Left lung (tissue), 10 donors: ENCODE data around the gene FRMD4A. TPM values are rescaled to one million over a fixed set of nuclear protein-coding genes. Genes with fewer than 3 reads are reported as not detected.

Experiments used
- ATAC-seq: fragments of 200-7000 bp; cut with Tn5 transposase; one replicate; pipeline ENCODE4 v1.9.1; 2020; ENCODE audit warnings: moderate library complexity
- DNase-seq, 4 donors: peaks; one replicate each; pipeline ENCODE4 v3.0.0-alpha.2; 2013 to 2020
- H3K27ac ChIP-seq, 2 donors: fragments of 200-600 bp; sonication (generic) in 1 of 2; one replicate each; pipeline versions ENCODE4 v1.5.0 to v1.8.0; 2020 to 2021
- H3K27me3 ChIP-seq, 2 donors: fragments of 200-600 bp; sonication (generic) in 1 of 2; one replicate each; pipeline versions ENCODE4 v1.5.0 to v1.8.0; 2020 to 2021
- H3K36me3 ChIP-seq, 2 donors: fragments of 200-600 bp; sonication (generic) in 1 of 2; one replicate each; pipeline versions ENCODE4 v1.5.0 to v1.8.0; 2020 to 2021
- H3K4me1 ChIP-seq, 2 donors: fragments of 200-600 bp; one replicate each; pipeline ENCODE4 v1.8.0; 2021
- H3K4me3 ChIP-seq, 2 donors: fragments of 200-600 bp; sonication (generic) in 1 of 2; one replicate each; pipeline versions ENCODE4 v1.5.0 to v1.8.0; 2020 to 2021; ENCODE audit warnings: mild to moderate bottlenecking in 1 of 2
- H3K9me3 ChIP-seq, 2 donors: fragments of 200-600 bp; sonication (generic) in 1 of 2; one replicate each; pipeline versions ENCODE4 v1.5.0 to v1.8.0; 2020 to 2021
- intact Hi-C, 2 donors: fragments of 100-400 bp; cut with DNase I; formaldehyde crosslinking; loops; one replicate each; pipeline versions ENCODE4 v1.11.2 to v1.14.2; 2022
- polyA plus RNA-seq, 6 donors: library from polyadenylated mRNA; unstranded; fragments of 120-200 nt; gene quantifications; one replicate each; pipeline ENCODE4 v1.2.1, GENCODE V29; 2013; ENCODE audit not compliant: insufficient read length in 6 of 6
- total RNA-seq, 2 donors: library from RNA; stranded (reverse); fragmentation: NEBNext Ultra II Directional; extraction: Animal tissue kit (Norgen Biotek cat#: 25700); gene quantifications; one replicate each; pipeline ENCODE4 v1.2.1, GENCODE V29; 2021
- TF ChIP-seq, protein P1 (sequence below), 2 donors: fragments of 200-600 bp; sonication (generic) in 1 of 2; IDR thresholded peaks; one replicate each; pipeline versions ENCODE4 v1.5.0 to v1.8.0; 2021; ENCODE audit warnings: antibody characterized with exemption in 2 of 2
- donor health status: DM: no; HTN: yes; CAD: no.
- donor health status: DM: no; HTN: no; CAD: no.

The FRMD4A gene
- total and polyA plus RNA-seq, 8 donors, result 33.9 to 62.8 (median 57.0) TPM

DNA sequence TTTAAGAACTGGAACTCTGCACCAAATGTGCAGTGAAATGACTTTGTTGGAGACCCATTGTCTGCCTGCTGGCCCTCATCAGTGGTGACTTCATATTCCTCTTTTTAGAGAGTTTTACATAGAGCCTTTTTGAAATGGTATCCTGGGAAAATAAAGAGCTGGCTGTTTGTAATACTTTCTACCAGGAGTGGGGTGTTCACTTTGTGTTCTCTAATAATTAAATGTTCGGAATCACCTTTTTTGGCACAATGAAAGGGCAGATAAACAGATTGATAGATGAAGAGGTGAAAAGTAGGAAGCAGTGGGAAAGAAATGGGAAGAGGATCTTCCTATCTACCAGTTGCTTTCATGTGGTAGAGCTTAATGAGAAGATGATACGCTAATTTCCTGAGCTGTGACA, 688.4 kb downstream of the FRMD4A start:
- H3K27me3 ChIP-seq, result no peaks in the 10 kb centered on the region
- H3K4me3 ChIP-seq, result no peak overlapping the region
- peaks cover 0 to 77% of the 10 kb centered on the region in 2 donors for H3K36me3 ChIP-seq
- no peak for DNase-seq
- no peak for ATAC-seq
- intact Hi-C loops, result no loop called here
- H3K9me3 ChIP-seq, result peaks cover 0 to 16% of the 10 kb centered on the region in 2 donors
- TF ChIP-seq, protein P1, sequence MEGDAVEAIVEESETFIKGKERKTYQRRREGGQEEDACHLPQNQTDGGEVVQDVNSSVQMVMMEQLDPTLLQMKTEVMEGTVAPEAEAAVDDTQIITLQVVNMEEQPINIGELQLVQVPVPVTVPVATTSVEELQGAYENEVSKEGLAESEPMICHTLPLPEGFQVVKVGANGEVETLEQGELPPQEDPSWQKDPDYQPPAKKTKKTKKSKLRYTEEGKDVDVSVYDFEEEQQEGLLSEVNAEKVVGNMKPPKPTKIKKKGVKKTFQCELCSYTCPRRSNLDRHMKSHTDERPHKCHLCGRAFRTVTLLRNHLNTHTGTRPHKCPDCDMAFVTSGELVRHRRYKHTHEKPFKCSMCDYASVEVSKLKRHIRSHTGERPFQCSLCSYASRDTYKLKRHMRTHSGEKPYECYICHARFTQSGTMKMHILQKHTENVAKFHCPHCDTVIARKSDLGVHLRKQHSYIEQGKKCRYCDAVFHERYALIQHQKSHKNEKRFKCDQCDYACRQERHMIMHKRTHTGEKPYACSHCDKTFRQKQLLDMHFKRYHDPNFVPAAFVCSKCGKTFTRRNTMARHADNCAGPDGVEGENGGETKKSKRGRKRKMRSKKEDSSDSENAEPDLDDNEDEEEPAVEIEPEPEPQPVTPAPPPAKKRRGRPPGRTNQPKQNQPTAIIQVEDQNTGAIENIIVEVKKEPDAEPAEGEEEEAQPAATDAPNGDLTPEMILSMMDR (IDR thresholded peaks at IDR 0.05), result no peak
- no peak overlapping the region for H3K27ac ChIP-seq
- no peaks in the 10 kb centered on the region for H3K4me1 ChIP-seq

DNA sequence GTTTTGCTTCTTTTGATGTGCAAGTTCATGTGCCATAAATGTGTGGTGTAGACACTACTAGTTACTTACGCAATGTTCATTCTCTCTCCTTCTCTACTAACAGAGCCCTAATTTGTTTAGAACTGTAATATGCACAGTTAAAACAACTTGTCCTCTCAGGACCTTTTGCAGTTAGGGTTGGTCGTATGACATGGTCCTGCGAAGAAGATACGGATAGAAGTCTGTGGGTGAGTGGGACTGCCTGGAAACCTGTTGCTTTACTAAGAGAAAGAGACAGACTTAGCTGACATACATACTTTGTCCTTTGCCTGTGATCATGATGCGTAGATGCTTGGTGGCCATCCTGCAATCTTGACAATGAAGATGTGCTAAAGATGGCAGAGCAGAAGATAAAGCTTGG, 692.8 kb downstream of the FRMD4A start:
- no peak overlapping the region for H3K4me3 ChIP-seq
- peaks cover 0 to 15% of the 10 kb centered on the region in 2 donors for H3K9me3 ChIP-seq
- ATAC-seq, result no peak
- peaks cover 0 to 60% of the 10 kb centered on the region in 2 donors for H3K36me3 ChIP-seq
- H3K27ac ChIP-seq, result no peak overlapping the region
- H3K27me3 ChIP-seq, result no peaks in the 10 kb centered on the region
- TF ChIP-seq, protein P1 (IDR thresholded peaks at IDR 0.05), result no peak
- DNase-seq, result no peak
- intact Hi-C loops, result no loop called here
- no peaks in the 10 kb centered on the region for H3K4me1 ChIP-seq

DNA sequence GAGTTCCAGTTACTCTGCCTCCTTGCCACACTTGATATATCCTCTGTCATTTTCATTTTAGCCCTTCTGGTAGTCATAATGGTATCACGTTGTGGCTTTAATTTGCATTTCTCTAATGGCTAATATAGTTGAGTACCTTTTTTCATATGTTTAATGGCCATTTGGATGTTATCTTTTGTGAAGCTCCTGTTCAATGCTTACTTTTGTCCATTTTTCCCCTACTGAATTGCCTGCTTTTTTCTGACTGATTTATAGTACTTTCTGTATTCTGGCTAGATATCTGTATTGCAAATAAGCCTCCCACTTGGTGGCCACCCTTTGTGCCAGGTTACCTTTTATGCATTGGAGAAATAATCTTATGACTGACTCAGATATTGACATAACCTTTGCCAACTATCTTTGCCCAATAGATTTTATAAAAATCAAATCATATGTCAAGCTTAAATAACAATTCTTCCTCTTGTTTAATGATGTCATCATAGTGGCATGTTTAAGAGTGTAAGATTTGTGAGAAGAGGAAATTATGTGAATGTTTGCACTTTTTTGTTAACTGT, 693.3 kb downstream of the FRMD4A start:
- TF ChIP-seq, protein P1 (IDR thresholded peaks at IDR 0.05), result no peak
- Histone ChIP-seq H3K4me3 (no peak overlapping the region), H3K36me3 (peaks cover 0 to 55% of the 10 kb centered on the region in 2 donors), H3K4me1 (no peaks in the 10 kb centered on the region), H3K27ac (no peak overlapping the region), H3K9me3 (peaks cover 0 to 10% of the 10 kb centered on the region in 2 donors), H3K27me3 (no peaks in the 10 kb centered on the region)
- DNase-seq (no peak), ATAC-seq (no peak)
- intact Hi-C loops, result no loop called here

GRCh38 chr10:13636776-13637175, 693.9 kb downstream of the FRMD4A start:
- Histone ChIP-seq H3K9me3 (peaks cover 0 to 4% of the 10 kb centered on the region in 2 donors), H3K4me1 (no peaks in the 10 kb centered on the region), H3K36me3 (peaks cover 0 to 49% of the 10 kb centered on the region in 2 donors), H3K27me3 (no peaks in the 10 kb centered on the region), H3K27ac (no peak overlapping the region), H3K4me3 (no peak overlapping the region)
- ATAC-seq (no peak), DNase-seq (no peak)
- intact Hi-C loops, result no loop called here
- TF ChIP-seq, protein P1 (IDR thresholded peaks at IDR 0.05), result no peak

DNA sequence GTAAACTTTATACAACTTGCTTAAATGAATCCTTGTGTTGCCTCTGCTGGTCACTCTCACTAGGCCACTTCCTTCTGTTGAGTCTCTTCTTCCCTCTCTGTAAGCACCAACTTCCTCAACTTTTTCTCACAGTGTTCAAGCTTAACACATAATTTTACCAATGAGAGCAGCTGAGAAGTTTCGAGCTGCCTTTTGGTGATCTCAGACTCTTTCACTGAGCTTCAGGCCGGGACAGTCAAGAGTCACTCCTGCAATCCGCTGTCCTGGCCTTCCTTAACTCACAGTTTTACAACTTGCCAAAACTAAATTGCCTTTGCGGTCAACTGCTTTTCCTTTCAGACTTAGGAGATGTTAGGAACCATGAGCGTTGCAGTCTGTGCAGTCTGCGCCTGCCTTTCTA, 696.5 kb downstream of the FRMD4A start:
- peak overlapping the region in 1 of 2 donors; percentile 47 for H3K27ac ChIP-seq
- intact Hi-C loops, result no loop called here
- H3K27me3 ChIP-seq, result no peaks in the 10 kb centered on the region
- ATAC-seq, result peak; percentile 18
- no peak for DNase-seq
- H3K36me3 ChIP-seq, result peaks cover 0 to 49% of the 10 kb centered on the region in 2 donors
- no peak overlapping the region for H3K4me3 ChIP-seq
- TF ChIP-seq, protein P1 (IDR thresholded peaks at IDR 0.05), result no peak
- H3K9me3 ChIP-seq, result no peaks in the 10 kb centered on the region
- H3K4me1 ChIP-seq, result no peaks in the 10 kb centered on the region
